ENCODE results near the gene AKT1.
"Not testable (repeated sequence)": the region's sequence is repeated elsewhere in the genome, so short reads cannot be mapped to it uniquely, and the experiment has no call there.

Gene AKT1

GRCh38 chr14:104817930-104818713 lies 22.6 kb upstream of the AKT1 start:
- no peak for DNase-seq

GRCh38 chr14:104816616-104816884 lies 21.0 kb upstream of the AKT1 start:
- no peak for DNase-seq

GRCh38 chr14:104814701-104815100 lies 19.2 kb upstream of the AKT1 start:
- DNase-seq, result not testable (repeated sequence)

- DNase-seq, result no peak
Measured at GRCh38 chr14:104813286-104813685, 17.7 kb upstream of the AKT1 start.

GRCh38 chr14:104810316-104810715 lies 14.8 kb upstream of the AKT1 start:
- DNase-seq, result no peak

- DNase-seq, result no peak
Measured at GRCh38 chr14:104808456-104808855, 12.9 kb upstream of the AKT1 start.

GRCh38 chr14:104806625-104807465 lies 11.3 kb upstream of the AKT1 start:
- no peak for DNase-seq

- no peak for DNase-seq
Measured at GRCh38 chr14:104805941-104806624, 10.5 kb upstream of the AKT1 start.

GRCh38 chr14:104805326-104805678 lies 9.8 kb upstream of the AKT1 start:
- DNase-seq, result peak; percentile 85

GRCh38 chr14:104804481-104805325 lies 9.2 kb upstream of the AKT1 start:
- DNase-seq, result no peak

- DNase-seq, result peak; percentile 50
Measured at GRCh38 chr14:104803912-104804410, 8.4 kb upstream of the AKT1 start.

- no peak for DNase-seq
Measured at GRCh38 chr14:104803280-104803911, 7.8 kb upstream of the AKT1 start.

GRCh38 chr14:104802394-104803184 lies 7.0 kb upstream of the AKT1 start:
- no peak for DNase-seq

- no peak for DNase-seq
Measured at GRCh38 chr14:104801520-104802393, 6.2 kb upstream of the AKT1 start.

- DNase-seq, result peak; percentile 41
Measured at GRCh38 chr14:104800771-104801519, 5.4 kb upstream of the AKT1 start, which contains the start of gene ZBTB42. TSS of gene ZBTB42 (plus strand) at chr14:104801101. CDS start at chr14:104801198, 97 bp downstream.

- peak; percentile 55 for DNase-seq
Measured at GRCh38 chr14:104800015-104800770, 4.6 kb upstream of the AKT1 start.

GRCh38 chr14:104799244-104800014 lies 3.9 kb upstream of the AKT1 start:
- DNase-seq, result no peak
